ENCODE data around the gene IQSEC1. TPM values are rescaled to one million over a fixed set of nuclear protein-coding genes. Genes with fewer than 3 reads are reported as not detected.

Gene IQSEC1
- total RNA-seq, 1 donor from 2014 or later = 57.1 TPM

DNA sequence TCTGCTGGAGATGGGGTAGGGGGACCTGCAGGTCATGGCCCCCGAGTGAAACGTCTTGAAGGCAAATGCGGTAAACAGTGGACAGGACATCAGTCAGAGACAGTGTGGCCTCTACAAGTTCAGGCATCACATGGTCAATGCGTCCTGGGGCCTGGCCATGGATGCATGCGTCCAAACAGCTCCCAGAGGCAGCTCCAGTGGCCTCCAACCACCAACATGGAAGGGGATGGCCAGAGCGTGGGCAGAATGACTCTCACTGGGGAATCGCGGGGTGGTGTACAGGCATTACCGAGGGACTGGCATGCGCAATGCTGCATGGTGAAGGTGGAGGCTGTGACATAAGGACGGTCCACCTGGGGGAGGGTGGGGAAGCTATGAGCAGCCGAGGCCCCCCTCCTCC lies 35.6 kb upstream of the IQSEC1 start:
- DNase-seq (ENCODE audit: extremely low read depth, low read depth, low spot score) = no peak

DNA sequence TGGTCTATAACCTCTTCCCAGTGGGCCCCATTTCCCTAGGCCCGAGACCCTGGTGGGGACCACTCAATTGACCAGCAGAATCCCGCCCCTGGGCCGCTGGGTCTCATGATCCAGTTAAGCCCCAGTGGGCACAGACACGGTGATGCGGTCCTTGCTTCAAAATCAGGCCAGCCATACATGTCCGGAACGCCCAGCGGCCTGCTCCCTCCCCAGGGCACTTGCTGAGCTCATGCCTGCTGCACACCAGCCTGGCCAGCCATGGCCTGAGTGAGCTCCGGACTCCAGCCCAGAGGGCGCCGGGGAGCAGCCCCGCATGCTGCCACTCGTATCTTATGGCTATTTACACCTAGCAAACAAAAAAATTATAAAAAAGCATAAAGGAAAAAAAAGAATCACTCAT lies 34.4 kb upstream of the IQSEC1 start:
- no peak for DNase-seq (ENCODE audit: extremely low read depth, low read depth, low spot score)

DNA sequence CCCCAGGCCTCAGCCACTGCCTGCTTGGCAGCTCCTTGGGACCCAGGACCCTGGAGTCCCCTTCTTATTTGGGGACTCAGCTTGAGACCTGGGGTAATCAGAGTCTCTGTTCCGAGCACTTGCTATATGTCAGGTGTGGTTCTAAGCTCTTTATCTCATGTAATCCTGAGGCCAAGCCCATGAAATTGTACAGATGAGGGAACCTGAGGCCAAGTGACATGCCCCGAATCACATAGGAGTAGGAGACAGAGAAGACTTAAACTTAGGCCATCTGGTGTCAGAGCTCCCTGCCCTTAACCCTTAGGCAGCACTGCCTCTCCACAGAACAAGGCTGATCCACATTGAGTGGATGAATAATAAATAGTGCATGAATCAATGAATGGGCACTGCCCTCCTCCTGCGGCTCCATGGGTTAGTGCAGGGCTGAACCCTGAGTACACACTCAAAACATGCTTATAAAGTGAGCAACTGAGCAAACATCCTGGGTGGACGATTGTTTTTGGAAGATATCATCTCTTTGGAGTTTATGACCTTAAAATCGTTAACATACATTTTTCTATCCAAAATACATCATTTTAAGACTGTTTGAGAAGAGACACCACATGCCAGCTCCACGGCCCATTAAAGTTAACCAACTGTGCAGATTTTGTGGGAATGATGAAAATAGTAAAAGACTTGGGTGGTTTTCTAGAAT lies 33.2 kb upstream of the IQSEC1 start:
- no peak for DNase-seq (ENCODE audit: extremely low read depth, low read depth, low spot score)

DNA sequence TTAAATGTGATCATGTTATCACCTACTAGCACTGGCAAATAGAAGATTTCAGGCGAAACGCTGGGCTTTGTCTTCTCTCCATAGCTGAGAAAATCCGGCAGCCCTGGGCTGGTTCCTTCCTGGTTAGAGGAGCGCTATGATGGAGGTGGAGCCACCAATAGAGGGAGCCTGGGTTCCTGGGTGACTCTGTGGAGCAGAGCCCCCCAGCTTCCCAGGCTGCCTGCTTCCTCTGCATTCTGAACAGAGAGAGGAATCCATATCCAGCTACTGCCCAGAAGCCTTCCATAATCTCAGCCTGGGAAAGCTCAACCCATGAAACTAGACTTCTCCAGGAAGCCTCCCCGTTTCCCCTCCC lies 32.6 kb upstream of the IQSEC1 start:
- DNase-seq (ENCODE audit: extremely low read depth, low read depth, low spot score) = no peak

DNA sequence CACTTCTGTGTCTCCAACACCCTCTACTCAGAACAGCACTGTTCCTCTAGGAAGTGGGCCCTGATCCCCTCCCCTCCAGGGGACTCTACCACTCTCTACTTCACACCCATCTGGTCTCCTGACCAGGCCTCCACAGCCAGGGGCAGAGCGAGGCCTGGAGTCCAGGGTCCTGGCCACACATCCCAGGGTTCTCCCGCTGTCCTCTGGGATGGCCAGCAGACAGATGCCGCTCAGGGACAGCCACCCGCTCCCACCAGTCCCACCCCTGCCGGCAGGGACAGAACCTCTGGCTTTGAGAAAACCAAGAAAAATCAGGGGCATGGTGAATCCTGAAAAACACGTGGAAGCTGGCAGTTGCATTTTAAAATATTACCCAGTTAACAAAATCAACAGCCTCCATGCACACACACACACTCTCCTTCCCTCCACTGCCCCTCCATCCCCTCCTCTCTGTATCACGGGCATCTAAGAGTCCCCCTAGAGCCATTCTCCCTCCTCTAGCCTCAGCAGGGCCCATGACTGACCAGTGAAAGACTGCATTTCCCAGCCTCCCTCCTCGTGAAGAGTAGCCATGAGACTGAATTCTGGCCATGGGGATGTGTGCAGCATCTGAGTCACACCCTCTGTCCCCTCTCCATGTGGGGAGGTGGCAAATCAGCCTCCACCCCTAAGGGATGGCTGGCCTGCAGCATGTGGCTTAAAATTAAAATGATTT lies 32.1 kb upstream of the IQSEC1 start:
- DNase-seq (ENCODE audit: extremely low read depth, low read depth, low spot score) = no peak

DNA sequence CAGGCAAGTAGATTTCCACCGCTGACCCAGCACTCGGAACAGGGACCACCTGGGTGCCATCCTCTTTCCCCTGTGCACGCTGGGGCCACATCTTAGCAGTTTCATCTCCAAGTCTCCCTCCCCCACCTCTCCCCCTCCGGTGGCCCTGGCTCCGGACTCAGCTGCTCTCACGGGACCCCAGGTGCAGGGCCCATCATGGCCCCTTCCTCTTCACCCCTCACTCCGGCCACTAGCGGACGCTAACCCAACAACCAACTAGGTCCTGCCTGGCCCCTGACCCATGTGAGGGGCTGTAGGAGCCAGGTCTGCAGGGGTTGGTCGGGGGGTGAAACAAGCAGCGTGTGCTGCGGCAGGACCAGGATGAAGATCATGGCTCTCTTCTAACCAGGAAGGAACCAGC lies 31.3 kb upstream of the IQSEC1 start:
- DNase-seq (ENCODE audit: extremely low read depth, low read depth, low spot score) = no peak

DNA sequence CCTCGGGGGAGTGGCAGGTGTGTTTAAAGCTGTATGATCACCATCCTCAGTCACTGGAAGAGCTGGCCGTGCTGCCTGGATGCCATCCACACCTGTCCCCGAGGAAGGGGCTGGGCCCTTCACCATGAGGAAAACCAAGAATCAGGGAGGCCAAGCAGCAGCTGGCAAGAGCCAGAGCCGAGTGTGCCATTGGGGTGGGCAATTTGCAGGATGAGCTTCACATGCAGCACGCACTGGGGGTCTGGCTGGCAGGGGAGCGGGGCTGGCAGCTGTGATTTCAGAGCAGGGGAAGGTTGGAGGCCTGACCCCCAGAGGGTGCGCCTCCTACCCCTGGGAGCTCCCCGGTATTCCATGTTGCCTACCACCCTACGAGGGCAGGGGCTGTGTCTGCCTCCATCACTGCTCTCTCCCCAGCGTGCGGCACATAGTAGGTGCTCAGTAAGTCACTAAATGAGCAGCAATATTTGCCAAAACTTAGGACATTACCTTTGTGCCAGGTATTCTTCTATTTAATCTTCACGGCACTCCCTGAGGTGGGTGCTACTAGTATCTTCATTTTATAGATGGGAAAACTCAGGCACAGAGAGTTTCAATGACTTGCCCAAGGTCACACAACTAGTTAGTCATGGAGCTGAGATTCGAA lies 30.3 kb upstream of the IQSEC1 start:
- DNase-seq (ENCODE audit: extremely low read depth, low read depth, low spot score) = no peak

DNA sequence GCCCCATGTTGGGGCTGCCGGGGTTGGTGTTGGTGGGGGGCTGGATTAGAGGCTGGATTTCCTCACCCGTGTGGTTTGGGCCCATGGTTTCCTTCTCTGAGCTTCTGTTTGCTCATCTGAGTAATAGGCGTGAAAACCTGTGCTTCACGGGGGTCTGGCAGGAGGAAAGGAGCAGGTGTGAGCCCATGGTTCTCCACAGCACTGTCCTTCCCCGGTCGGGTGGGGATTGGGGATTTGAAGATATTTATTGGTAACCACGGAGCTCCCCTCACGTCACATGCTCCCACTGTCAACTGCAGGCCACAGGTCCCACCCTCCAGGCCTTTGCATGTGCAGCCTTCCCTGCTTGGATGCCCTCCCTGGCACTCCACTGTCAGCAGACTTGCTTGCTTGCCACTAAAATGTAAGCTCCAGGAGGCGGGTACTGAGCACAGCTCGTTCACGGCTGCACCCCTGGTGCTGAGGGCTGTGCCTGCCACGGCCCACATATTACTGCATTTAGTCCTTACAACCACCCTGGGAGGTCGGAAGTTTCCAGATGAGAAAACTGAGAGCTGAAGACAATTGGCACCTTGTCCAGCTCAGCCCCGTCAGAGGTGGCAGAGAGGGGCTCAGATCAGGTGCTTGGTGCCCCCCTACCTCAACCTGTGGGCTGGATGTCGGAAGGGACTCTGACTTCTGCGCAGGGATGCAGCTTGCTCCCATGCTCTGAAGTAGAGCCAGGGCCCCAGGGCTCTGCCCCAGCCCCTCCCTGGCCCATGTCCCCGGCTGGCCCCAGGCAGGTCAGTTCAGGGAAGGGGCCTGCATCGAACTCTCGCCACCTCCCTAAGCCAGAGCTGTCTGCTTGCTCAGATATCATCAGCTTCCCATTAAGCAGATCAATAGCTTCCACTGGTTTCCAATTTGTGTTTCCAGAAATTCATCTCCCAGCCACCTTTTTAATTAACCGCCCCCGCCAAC lies 29.4 kb upstream of the IQSEC1 start:
- no peak for DNase-seq (ENCODE audit: extremely low read depth, low read depth, low spot score)

DNA sequence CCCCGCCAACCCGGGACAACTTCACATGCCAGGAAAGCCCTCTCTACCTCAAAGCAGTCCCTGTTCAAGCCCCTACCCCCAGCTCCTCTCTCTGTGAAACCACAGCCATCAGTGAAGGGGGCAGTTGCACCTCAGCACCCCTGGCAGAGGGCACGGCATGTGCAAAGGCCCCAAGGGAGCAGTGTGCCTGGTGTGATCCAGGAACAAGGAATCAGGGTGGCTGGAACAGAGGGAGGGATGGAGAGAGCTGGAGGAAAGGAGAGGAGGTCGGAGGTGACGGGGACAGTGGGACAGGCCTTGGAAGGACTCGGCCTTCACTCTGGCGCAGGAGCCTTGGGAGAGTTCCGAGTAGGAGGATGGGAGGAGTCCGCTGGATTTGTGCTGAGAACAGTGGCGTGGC lies 26.5 kb upstream of the IQSEC1 start:
- DNase-seq (ENCODE audit: extremely low read depth, low read depth, low spot score) = no peak

DNA sequence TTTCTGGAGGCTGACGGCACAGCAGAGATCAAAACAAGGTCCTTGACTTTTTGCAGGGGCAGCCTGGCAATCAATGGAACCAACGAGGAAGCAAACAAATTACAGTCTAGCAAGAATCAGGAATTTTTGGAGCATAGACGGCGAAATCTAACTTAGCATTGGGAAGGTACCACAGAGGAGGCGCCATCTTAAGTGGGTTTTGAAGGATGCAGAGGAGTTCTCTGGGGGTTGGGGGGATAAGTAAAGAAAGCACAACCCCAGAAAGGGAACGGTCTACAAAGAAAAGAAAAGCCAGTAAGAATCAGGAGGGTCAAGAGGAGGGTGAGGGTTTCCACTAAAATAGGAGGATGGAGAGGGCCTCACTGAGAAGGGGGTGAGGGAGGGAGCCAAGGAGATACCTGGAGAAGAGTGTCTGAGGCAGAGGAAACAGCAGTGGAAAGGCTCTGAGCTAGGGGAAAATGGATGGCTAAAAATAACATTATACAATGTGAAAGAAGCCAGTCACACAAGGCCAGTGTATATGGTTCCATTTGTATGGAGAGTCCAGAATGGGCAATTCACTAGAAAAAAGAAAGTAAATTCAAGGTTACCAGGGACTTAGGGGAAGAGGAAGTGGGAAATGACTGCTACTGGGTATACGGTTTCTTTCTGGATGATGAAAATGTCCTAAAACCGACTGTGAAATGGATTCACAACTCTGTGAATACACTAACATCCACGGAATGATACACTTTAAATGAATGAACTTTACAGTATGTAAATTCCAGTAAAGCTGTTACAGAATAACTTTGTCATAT lies 25.2 kb upstream of the IQSEC1 start:
- DNase-seq (ENCODE audit: extremely low read depth, low read depth, low spot score) = no peak

DNA sequence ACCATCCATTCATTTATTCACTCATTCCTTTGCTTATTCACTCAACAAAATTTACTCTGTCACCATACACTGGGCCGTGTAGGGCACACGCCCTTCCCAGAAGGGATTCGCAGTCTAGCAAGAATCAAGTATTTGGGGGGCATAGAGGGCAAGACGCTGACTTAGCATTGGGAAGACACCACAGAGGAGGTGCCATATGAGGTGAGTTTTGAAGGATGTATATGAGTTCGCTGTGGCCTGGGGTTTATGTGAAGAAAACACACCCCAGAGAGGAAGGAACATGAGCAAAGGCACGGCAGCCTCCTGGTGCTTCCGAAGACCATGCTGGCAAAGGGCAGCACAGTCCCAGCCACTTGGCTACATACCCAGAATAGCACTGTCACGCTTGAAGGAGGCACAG lies 23.1 kb upstream of the IQSEC1 start:
- DNase-seq (ENCODE audit: extremely low read depth, low read depth, low spot score) = no peak

DNA sequence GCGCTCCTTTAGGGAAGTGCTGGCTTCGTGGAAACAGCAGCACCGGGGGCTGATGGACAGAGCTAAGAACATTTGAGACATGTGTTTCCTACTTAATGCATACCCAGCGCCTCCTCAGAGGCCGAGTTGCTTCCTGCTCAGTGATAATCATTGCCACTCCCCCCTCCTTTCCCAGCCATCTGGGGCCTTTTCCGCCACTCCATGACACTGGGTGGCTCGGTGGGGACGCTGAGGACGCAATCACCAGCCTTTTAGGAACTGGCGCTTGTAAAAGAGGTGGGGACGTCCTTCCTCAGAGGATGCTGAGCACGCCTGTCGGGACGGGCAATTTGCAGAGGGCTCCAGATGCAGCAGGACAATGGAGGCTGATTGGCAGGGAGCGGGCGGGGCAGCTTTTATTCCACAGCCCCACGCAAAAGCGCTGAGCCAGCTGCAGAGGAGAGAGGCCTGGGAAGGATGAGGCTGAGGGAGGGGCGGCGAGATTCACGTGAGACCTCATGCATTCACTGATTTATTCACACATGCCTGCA lies 22.2 kb upstream of the IQSEC1 start:
- DNase-seq (ENCODE audit: extremely low read depth, low read depth, low spot score) = no peak

DNA sequence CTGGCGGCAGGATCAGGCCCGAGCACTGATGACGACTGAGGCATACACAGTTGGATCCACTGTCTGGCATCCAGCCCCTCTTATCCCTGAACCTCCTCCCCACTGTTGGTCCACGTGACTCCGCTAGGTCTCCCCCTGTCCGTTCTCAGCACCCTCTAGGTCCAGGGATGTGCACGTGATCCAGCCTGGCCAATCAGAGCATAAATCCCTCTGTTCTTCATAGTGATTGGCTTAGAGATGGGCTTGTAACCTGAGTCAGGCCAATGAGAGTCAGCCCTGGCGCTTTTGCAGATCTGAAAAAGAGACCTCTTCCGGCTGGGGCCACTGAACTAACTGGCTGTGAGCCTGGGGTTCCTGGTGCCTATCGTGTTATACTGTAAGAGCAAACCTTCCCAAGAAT lies 20.5 kb upstream of the IQSEC1 start:
- DNase-seq (ENCODE audit: extremely low read depth, low read depth, low spot score) = no peak

DNA sequence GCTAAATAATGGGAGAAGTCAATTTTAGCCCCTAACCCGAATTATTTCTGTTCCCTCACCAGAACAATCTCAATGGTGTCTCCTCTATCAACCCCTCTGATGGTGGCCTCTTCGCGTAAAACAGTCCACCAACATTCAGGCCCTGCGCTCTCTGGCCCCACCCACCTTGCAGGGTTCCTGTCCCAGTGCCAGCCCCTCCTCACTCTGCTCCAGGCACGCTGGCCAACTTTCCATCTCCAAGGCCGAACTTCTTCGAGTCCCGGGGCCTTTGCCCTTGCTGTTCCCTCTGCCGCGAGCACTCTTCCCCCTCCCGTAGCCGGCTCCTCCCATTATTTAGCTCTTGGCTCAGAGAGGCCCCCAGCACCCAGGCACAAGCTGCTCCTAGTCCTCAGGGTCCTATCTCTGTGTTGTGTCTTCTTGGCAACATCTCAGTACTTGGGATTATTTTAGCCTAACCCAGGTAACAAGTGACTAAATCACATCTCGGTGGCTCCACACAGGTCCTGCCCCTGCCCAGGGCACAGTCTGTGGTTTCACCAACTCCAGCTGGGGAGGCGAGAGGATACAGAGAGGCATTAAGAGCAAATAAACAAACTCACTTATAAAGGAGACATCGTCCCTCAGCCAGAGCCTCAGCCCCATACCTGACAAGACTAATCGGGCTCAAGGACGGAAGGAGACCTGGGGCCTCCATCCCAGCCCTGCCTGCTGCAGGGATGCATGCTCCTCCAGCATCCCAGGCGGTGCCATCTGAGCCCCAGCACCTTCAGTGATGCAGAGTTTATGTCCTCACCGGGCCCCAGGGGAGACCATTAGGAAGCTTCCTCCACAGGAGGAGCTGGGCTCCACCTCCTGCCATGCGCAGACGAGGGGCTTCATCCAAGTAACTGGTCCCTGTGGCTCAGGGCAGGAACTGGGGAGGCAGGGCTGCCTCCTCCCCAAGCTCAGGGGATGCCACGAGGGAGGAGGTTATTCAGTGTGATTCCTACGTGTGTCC lies 19.7 kb upstream of the IQSEC1 start:
- DNase-seq (ENCODE audit: extremely low read depth, low read depth, low spot score) = no peak

DNA sequence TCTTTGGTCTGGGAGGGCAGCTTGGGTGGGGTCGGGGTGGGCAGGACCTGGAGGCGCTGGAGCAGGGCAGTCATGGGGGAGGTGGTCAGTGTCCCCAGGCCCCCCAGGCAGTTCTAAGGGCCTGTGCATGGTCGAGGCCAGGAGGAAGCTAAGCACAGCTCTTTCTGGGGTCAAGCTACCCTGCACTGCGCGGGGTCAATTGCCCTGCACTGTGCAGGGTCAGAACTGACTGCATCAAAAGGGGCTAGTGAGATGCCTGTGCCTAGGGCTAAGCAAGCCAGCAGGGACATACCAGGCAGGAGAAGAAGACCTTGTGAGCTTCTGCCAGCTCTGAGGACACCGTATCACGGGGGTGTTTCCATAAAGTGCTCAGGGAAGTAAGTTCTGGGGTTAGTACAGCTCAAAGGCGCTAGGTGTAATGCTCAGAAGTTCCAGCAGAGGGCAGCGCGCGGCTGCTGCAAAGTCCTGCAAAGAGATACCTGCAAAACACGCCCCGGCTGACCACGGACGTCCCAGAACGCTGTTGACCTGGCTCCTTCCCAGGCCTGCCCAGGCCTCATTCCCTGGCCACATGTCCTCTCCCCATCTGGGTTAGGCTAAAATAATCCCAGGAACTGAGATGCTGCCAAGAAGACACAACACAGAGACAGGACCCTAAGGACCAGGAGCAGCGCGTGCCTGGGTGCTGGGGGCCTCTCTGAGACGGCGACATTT lies 18.8 kb upstream of the IQSEC1 start:
- peak; percentile 22 for DNase-seq (ENCODE audit: extremely low read depth, low read depth, low spot score)

DNA sequence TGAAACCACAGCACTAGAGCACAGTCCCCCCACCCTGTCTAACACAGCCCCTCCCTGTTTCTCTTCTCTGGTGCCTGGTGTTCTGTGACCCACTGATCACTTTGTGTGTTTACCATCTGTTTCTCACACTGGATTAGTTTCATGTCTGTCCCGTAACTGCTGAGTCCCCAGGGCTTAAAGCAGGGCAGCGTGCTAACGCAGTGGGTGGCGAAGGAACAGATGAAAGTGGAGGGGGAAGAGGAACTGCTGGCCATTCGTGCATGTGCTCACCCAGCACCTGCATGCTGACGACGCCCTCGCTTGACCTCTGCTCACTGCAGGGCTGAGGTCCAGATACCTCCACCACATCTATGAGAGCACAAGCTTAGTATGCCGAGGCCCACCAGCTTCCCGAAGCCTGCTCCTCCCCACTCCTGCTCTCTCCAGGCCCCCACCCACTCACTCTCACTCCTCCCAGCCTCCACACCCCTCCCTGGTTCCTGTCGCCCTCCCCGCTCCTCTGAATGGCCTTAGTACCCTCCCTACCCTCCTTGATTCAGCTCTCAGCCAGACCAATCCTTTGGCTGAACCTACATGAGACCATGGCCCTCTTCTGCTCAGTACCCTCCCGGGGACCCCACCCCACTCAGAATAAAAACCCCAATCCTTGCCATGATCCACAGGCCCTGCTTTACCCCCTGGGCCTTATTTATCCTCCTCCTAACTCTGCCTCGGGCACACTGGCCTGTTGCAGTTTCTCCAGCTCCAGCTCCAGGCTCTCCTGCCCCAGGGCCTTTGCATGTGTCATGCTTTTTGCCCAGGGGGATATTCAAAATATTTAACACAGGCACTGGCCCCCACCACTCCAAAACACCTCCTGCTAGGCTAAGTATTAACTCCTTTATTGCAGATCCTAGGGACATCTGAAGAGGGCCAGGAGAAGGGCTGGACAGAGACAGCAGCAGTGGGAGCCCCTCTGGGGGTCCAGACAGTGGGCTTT lies 15.1 kb upstream of the IQSEC1 start:
- no peak for DNase-seq (ENCODE audit: extremely low read depth, low read depth, low spot score)
